Testis (tissue), 3 donors: ENCODE data around the gene DIS3L2. TPM values are rescaled to one million over a fixed set of nuclear protein-coding genes. Genes with fewer than 3 reads are reported as not detected.

Experiments
- DNase-seq: peaks from one replicate; pipeline ENCODE4 v3.0.0-alpha.2; 2019
- H3K27ac ChIP-seq, 2 donors: fragments of 200-600 bp; sonication (generic); one replicate each; pipeline ENCODE4 v1.5.1; 2019
- H3K27me3 ChIP-seq: fragments of 200-600 bp; sonication (generic); one replicate; pipeline ENCODE4 v1.5.1; 2019
- H3K36me3 ChIP-seq: fragments of 200-600 bp; sonication (generic); one replicate; pipeline ENCODE4 v1.5.1; 2017; ENCODE audit warnings: low read depth; ENCODE audit errors: missing control alignments
- H3K4me1 ChIP-seq: fragments of 200-600 bp; sonication (generic); one replicate; pipeline ENCODE4 v1.5.1; 2019
- H3K4me3 ChIP-seq, 2 donors: fragments of 200-600 bp; sonication (generic); one replicate each; pipeline ENCODE4 v1.5.1; 2017 to 2019
- H3K9me3 ChIP-seq: fragments of 200-600 bp; sonication (generic); one replicate; pipeline ENCODE4 v1.5.1; 2017
- POLR2A ChIP-seq: fragments of 450-650 bp; IDR thresholded peaks from one replicate; pipeline ENCODE4 v1.6.1; 2017; ENCODE audit warnings: antibody characterized with exemption, mild to moderate bottlenecking, moderate library complexity
- WGBS, 2 donors: methylation state at CpG; one replicate each; pipeline ENCODE4 v1.1.5; 2018; 5-methylcytosine and 5-hydroxymethylcytosine counted together
- intact Hi-C: fragments of 100-400 bp; cut with DNase I; formaldehyde crosslinking; loops from one replicate; pipeline ENCODE4 v1.15.1; 2023; ENCODE audit warnings: low total_unique reads
- polyA plus RNA-seq: library from polyadenylated mRNA; stranded (reverse); fragments of 350-450 nt; fragmentation: Illumina TruSeq; extraction: RNeasy Lipid Tissue Mini Kit (QIAGEN cat#74804); gene quantifications from one replicate; pipeline ENCODE4 v1.2.3, GENCODE V29; 2014; ENCODE audit warnings: low read depth, low replicate concordance; ENCODE audit not compliant: insufficient read depth
- total RNA-seq, 2 donors: library from RNA; depleted of rRNA; stranded (reverse); fragments of >200 nt; gene quantifications; one replicate each; pipeline ENCODE4 v1.2.3, GENCODE V29; 2016
- TF ChIP-seq, protein P1 (sequence below), 3 experiments: fragments of 450-650 bp in 2 of 3; fragments of 200-600 bp in 1 of 3; sonication (generic) in 1 of 3; IDR thresholded peaks; one replicate each; pipeline ENCODE4 v1.5.1; 2016 to 2019; ENCODE audit warnings: antibody characterized with exemption in 3 of 3, mild to moderate bottlenecking in 2 of 3, moderate library complexity in 1 of 3

DIS3L2 gene
- total and polyA plus RNA-seq, 3 donors from 2014 or later, result 32.5 to 80.7 (median 70.4) TPM

DNA sequence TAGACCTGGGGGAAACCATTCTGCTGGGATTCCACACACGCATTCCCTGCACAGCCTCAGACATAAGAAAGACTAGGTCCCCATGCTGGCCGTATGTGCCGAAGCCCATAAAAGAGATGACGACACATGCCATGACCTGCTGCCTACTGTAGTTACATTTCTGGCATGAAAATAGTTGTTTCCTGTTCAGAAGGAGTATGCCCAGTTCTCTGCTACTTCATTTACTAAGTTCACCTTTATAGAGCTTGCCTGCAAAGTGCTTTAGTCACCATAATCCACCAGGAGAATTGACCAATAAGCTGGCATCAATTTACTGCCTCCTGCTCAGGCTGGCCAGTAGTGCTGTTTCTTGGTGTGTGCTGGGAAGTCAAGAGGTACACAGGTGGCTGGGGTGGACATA, 266.8 kb downstream of the DIS3L2 start:
- TF ChIP-seq, protein P1, sequence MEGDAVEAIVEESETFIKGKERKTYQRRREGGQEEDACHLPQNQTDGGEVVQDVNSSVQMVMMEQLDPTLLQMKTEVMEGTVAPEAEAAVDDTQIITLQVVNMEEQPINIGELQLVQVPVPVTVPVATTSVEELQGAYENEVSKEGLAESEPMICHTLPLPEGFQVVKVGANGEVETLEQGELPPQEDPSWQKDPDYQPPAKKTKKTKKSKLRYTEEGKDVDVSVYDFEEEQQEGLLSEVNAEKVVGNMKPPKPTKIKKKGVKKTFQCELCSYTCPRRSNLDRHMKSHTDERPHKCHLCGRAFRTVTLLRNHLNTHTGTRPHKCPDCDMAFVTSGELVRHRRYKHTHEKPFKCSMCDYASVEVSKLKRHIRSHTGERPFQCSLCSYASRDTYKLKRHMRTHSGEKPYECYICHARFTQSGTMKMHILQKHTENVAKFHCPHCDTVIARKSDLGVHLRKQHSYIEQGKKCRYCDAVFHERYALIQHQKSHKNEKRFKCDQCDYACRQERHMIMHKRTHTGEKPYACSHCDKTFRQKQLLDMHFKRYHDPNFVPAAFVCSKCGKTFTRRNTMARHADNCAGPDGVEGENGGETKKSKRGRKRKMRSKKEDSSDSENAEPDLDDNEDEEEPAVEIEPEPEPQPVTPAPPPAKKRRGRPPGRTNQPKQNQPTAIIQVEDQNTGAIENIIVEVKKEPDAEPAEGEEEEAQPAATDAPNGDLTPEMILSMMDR (IDR thresholded peaks at IDR 0.05), result no peak
- no peak for TF ChIP-seq POLR2A
- Histone ChIP-seq H3K9me3 (no peaks in the 10 kb centered on the region), H3K4me3 (no peak overlapping the region), H3K27ac (no peak overlapping the region), H3K27me3 (no peaks in the 10 kb centered on the region), H3K36me3 (no peaks in the 10 kb centered on the region), H3K4me1 (peaks cover 9% of the 10 kb centered on the region)
- no peak for DNase-seq
- WGBS, 2 donors, result 79 to 85% methylated on average over 4 of the region's 4 CpGs
- intact Hi-C loops, result no loop called here

DNA sequence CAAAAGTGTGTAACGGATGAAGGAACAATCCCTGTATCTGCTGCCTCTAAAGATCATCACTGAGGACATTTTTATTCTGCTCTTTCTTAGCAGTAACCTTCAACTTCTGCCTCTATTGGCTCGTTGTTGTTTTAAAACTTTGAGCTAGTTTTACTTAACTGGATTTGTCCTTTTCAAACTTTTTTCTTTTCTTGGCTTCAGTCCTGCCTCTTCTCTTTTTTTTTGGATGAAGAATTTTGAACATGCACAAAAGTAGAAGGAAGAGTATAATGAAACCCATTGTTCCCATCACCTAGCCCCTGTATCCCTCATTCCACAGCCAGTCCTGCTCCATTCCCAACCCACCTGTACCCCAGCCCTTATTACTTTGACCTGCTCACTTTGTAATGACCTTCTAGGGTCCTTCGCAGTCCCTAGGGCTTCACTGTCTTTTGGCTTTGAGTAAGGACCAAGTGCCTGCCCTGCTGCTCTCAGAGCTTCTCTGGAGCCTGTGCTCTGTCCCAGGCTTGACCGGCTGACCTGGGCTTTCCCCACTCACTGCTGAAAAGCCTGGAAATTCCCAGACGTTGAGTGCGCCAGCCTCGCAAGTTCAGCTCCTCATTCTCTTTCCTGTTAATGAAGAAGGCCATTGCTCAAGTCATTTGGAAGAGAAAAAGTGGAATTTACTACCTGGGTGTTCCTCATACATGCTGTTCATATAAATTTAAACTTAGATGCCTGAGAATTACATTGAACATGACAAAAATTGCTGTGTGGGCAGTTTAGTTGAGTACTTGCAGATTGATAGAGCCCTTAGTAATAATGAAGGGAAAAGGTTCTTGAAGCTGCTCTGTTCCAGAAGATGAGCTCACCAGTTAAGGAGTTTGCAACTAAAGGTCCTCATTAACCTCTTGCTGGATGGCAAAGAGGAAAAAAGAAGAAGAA, 267.7 kb downstream of the DIS3L2 start:
- TF ChIP-seq, protein P1 (IDR thresholded peaks at IDR 0.05), result no peak
- no peak for TF ChIP-seq POLR2A
- Histone ChIP-seq H3K27ac (no peak overlapping the region), H3K36me3 (no peaks in the 10 kb centered on the region), H3K4me3 (no peak overlapping the region), H3K4me1 (peaks cover 9% of the 10 kb centered on the region), H3K27me3 (no peaks in the 10 kb centered on the region), H3K9me3 (no peaks in the 10 kb centered on the region)
- 50 to 51% methylated on average over 7 of the region's 7 CpGs for WGBS, 2 donors
- peak; percentile 52 for DNase-seq
- intact Hi-C loops, result no loop called here

DNA sequence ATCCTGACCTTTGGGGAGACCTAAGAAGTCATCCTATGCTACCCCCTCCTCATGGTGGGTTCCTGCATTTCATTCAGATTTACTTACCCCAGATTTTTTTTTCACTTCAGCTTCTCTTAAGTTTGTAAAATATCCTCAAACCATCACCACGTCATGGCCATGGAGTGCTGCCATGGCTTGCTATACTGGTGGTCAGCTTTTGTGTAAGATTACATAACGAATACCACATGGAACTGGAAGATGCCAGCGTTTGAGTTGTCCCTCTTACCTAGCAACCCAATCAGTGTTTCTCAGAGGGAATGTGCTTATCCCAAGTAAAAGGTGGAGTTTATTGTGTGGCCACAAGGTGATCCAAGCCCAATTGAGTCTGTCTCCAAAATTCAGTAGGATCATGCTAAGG, 268.4 kb downstream of the DIS3L2 start:
- Histone ChIP-seq H3K27ac (no peak overlapping the region), H3K27me3 (no peaks in the 10 kb centered on the region), H3K4me1 (peaks cover 9% of the 10 kb centered on the region), H3K9me3 (no peaks in the 10 kb centered on the region), H3K36me3 (no peaks in the 10 kb centered on the region), H3K4me3 (no peak overlapping the region)
- DNase-seq, result no peak
- TF ChIP-seq, protein P1 (IDR thresholded peaks at IDR 0.05), result no peak
- TF ChIP-seq POLR2A, result no peak
- intact Hi-C loops, result no loop called here
- 81 to 86% methylated on average over 3 of the region's 3 CpGs for WGBS, 2 donors

DNA sequence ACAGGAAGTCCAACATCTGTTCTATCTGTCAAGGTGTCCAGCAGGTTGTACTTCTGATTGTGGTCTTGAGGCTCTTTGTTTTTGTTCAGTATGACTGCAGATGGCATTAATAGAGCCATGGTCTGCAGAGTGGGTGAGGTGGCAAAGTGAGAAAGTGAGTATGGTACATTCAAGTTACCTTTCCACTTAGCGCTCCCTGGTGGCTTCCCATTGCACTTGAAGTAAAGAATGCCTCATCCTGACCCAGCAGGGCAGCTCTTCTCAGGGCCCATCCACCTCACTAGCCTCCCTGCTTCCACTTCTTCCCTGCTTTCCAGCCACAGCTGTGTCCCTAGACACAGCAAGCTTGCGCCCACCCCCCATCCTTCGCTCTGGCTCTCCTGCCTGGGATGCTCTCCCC, 269.0 kb downstream of the DIS3L2 start:
- Histone ChIP-seq H3K4me1 (peaks cover 9% of the 10 kb centered on the region), H3K36me3 (no peaks in the 10 kb centered on the region), H3K27me3 (no peaks in the 10 kb centered on the region), H3K9me3 (no peaks in the 10 kb centered on the region), H3K4me3 (no peak overlapping the region), H3K27ac (no peak overlapping the region)
- peak; percentile 33 for DNase-seq
- TF ChIP-seq, protein P1 (IDR thresholded peaks at IDR 0.05), result no peak
- TF ChIP-seq POLR2A, result no peak
- WGBS, 2 donors, result 95 to 96% methylated on average over 3 of the region's 3 CpGs
- intact Hi-C loops, result no loop called here

DNA sequence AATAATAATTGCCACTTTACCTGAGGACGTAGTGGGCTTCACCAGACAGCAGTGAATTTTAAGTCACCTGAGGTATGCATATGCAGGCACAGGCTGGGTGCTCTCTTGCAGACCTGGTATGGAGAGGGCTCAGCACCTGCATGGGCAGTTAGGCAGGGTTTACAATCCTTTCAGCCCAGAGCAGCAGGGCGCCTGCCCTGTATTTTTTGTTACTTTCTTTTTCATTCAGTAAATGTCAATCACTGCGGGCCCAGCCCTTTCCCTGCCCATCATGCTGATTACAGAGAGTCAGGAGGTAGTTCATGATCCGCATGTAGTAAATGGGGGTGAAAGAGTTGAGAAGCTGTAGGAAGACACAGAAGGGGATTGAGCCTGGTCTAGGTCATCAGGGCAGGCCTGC, 270.0 kb downstream of the DIS3L2 start:
- intact Hi-C loops, result no loop called here
- TF ChIP-seq, protein P1 (IDR thresholded peaks at IDR 0.05), result no peak
- no peak for TF ChIP-seq POLR2A
- no peak overlapping the region for H3K4me3 ChIP-seq
- DNase-seq, result no peak
- no peaks in the 10 kb centered on the region for H3K27me3 ChIP-seq
- H3K27ac ChIP-seq, result no peak overlapping the region
- H3K9me3 ChIP-seq, result no peaks in the 10 kb centered on the region
- peaks cover 9% of the 10 kb centered on the region for H3K4me1 ChIP-seq
- H3K36me3 ChIP-seq, result no peaks in the 10 kb centered on the region
- 94 to 97% methylated on average over 4 of the region's 4 CpGs for WGBS, 2 donors
